ENCODE measurements around the gene FPGS.

- no peak for TF ChIP-seq CTCF (IDR thresholded peaks at IDR 0.05)
- no peak for TF ChIP-seq POLR2A (IDR thresholded peaks at IDR 0.05)
Measured at GRCh38 chr9:127816728-127817127, 14.0 kb downstream of the FPGS start.
